Ovary (tissue), 3 donors: ENCODE measurements around the gene CNNM4.

Experiments
- CTCF ChIP-seq, 3 donors: fragments of 450-650 bp in 2 of 3; fragments of 200-600 bp in 1 of 3; IDR thresholded peaks; one replicate each; pipeline versions ENCODE4 v1.5.1 to v1.8.0; 2016 to 2022; ENCODE audit warnings: antibody characterized with exemption in 3 of 3, mild to moderate bottlenecking in 1 of 3
- POLR2A ChIP-seq: fragments of 450-650 bp; IDR thresholded peaks from one replicate; pipeline ENCODE4 v1.6.1; 2017; ENCODE audit warnings: antibody characterized with exemption, mild to moderate bottlenecking, moderate library complexity
- donor health status: DM: no; HTN: no; CAD: no.

- TF ChIP-seq CTCF (IDR thresholded peaks at IDR 0.05), result no peak
- no peak for TF ChIP-seq POLR2A
Observed at GRCh38 chr2:96842600-96842999, 81.9 kb downstream of the CNNM4 start.
